T-helper 2 cell (primary cell): ENCODE data around the gene ZDHHC17.
A peak's percentile ranks its signal among the peaks of the same experiment; 100 is the strongest.
"Not testable (repeated sequence)": the region's sequence is repeated elsewhere in the genome, so short reads cannot be mapped to it uniquely, and the experiment has no call there.

Source experiments
- DNase-seq, 5 experiments: peaks; one replicate each; pipeline versions ENCODE4 v3.0.0 to v3.0.0-alpha.2; 2012 to 2022

The ZDHHC17 gene

DNA sequence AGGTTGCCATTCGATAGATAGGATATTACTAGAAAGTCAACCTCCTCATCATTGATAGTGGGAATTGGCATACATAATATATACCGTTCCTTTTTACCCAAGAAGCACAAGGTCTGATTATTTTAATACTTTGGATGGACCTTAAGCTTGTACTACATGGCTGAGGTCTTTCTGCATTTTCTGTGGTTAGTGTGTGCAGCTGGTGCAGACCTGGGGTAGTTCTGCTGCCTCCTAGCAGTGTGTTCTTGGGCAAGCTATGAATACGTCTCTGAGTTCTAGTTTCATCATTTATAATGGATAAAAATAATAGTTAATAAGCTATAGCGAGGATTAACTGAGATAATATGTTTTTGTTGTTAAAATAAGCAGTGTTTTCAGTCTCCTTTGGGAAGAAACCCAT is 2.2 kb downstream of the ZDHHC17 start:
- no peak for DNase-seq

DNA sequence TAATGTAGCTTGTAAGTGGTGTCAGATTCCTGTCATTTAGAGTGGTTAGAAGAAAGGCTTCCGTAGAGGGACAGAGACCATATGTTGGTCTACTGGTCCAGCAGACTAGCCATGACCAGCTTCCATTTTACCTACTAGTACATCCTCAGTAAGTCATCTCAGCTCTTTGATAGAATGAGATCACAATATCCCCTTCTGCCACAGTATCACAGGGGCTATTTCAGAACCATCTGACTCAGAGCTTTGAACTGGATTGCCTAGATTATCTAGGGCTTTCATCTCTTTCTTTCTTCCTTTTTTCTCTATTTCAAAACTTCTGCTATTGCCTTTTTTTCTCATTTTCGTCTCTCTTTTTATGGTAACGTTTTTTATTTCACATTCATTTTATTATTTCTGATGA is 4.7 kb downstream of the ZDHHC17 start:
- no peak for DNase-seq

DNA sequence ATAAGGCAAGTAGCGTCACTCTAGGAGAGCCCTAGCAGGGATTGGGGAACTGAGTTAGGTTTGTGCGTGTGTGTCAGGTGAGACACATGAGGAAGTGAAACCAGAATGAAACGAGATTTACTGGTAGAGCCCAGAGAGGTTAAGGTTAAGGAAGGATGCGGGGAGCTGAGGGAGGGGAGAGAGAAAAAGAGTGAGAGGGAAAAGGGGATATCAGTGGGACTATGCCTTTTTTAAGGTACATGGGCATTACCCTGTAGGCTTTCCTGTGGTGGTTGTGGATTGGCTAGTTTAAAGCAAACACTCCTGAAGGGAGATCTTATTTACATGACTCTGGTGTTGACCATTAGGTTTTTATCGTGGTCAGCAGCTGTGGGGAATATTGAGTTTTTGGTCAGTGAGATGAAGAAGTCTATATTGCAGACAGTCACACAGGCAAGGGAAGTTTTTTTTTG is 13.9 kb downstream of the ZDHHC17 start:
- no peak for DNase-seq

DNA sequence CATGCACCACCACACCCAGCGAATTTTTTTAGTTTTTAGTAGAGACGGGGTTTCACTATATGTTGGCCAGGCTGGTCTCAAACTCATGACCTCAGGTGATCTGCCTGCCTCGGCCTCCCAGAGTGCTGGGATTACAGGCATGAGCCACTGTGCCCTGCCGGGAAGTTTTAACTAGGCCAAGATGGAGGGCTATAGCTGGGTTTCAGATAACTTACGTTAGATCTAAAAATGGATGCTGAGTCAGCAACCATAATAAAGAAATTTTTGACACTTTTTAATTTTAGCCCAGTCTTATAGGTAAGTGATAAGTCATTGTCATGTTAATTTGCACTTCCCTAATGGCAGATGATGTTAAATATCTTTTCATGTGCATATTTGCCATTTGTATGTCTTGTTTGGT is 14.4 kb downstream of the ZDHHC17 start:
- no peak for DNase-seq

- DNase-seq = not testable (repeated sequence)
Measured at GRCh38 chr12:76779310-76779709, 15.4 kb downstream of the ZDHHC17 start.

- no peak for DNase-seq
Measured at GRCh38 chr12:76781321-76781720, 17.4 kb downstream of the ZDHHC17 start.

DNA sequence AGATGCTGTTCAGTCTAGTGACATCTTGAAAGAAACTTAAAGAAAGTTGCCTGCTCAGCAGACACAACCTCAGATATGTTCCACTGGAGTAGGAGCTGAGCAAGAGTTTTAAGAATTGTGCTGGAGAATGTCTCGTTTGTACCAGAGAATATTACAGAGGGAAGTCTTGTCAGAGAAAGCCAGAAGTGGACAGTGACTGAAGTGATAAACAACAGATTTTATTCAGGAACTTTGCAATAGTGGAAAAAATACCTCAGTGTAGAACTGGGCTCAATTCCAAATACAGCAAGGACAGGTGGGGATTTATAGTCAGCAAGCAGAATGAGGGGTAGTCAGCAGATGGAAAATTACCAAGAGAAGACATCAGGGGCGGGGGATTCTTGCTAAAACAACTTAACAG is 18.6 kb downstream of the ZDHHC17 start:
- DNase-seq = no peak

GRCh38 chr12:76784600-76785051 is 20.7 kb downstream of the ZDHHC17 start:
- DNase-seq = no peak

DNA sequence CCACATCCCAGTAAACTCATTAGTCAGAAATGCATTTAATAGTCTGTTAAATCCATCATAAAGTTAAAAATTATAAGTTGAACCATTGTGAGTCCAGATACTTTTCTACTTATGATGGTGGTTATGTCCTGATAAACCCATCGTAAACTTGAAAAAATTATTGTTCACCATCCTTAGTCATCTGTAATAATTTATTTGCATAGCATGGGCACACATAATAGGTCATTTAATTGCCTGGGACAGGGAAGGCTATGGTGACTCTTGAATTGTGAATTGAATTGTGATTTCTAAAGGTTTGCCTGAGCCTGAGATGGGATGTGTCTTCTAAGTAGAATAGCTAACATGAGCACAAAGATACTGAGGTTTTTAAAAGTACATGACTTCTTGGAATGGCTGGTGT is 21.5 kb downstream of the ZDHHC17 start:
- no peak for DNase-seq

- no peak for DNase-seq
Measured at GRCh38 chr12:76786986-76787385, 23.1 kb downstream of the ZDHHC17 start.

- DNase-seq = no peak
Measured at GRCh38 chr12:76787689-76788088, 23.8 kb downstream of the ZDHHC17 start.

- DNase-seq = no peak
Measured at GRCh38 chr12:76789335-76790050, 25.6 kb downstream of the ZDHHC17 start.

DNA sequence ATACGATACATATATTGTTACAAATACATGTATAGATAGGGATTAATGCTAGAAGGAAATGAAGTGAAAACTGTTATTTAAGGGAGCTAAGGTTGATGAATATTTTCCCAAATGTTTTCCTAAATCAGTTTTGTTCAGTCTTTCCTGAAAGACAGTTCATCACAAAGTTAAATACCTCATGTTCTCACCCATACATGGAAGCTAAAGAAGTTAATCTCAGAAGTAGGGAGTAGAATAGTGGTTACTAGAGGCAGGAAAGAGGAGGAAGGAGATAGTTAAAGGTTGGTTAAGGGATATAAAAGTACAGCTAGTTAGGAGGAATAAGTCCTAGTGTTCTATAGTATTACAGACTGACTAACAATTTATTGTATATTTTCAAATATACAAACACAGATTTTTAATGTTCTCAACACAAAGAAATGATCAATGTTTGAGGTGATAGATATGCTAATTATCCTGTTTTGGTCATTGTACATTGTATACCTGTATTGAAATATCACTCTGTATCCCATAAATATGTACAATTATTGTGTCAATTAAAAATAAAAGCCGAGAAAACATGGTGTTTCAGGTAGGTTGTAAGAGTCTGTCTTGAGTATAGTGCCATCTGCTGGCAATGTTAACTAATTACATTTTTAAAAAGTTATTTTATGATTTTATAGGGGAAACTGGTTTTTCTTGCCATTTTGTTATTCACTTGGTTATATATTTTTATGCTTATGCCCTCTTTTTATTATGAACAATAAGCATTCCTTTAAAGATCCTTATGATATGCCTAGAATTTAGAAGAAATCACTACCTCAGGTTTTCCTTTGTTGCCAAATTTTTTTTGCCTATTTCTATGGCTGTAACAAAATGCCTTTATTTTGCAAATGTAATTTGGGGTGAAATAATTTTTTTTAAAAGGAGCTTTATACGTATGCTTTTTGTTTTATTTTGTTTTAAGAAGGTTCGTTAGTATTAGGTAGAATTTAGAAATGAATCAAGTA is 26.9 kb downstream of the ZDHHC17 start:
- DNase-seq = peak in 2 of 5 experiments; percentile 5 to 30

GRCh38 chr12:76792828-76793227 is 28.9 kb downstream of the ZDHHC17 start:
- no peak for DNase-seq

GRCh38 chr12:76798864-76799263 is 34.9 kb downstream of the ZDHHC17 start:
- DNase-seq = no peak

DNA sequence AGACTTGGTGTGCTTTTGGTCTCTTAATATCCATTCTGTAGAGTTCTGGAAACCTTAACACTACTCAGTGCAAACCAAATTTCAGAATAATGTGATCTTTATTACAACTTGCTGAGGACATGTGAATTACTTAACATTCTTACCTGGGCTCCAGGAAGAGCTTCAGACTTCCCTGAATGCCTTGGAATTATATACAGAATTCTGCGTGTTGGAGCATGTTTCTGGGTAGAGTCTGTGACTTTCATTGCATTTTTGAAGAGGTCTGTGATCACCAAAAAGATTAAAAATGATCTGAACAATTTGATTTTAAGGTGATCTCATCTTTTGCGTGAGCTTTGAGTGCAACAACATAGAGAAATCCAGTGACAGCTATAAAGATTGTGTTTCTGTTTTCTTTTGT is 35.4 kb downstream of the ZDHHC17 start:
- DNase-seq = no peak

- no peak for DNase-seq
Measured at GRCh38 chr12:76802060-76802459, 38.1 kb downstream of the ZDHHC17 start.

DNA sequence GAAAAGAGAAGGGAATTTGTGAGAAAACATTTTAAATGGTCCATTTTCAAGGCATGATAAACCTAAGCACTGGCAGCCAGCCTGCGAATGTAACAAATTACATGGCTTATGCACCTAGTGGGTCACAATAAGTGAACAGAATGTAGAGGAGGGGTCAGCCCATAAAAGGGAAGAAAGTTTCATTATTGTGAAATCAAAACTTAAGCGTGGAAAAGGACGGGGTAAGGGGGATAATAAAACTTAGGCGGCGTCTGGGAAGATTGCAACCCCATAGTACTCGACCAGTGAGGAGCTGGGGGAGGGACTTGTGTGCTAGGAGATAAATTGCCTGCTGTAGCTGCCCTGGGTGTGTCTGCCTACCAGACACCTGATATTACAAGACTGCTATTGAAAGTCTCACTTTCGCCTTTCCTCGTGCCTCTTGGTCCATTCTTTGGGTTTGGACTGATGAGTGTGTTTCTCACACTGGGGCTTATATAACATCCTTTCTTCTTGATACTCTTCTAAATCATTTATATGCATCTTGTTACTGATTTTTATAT is 40.6 kb downstream of the ZDHHC17 start:
- no peak for DNase-seq

GRCh38 chr12:76810671-76811419 is 46.9 kb downstream of the ZDHHC17 start:
- DNase-seq = no peak

GRCh38 chr12:76811976-76812375 is 48.1 kb downstream of the ZDHHC17 start:
- DNase-seq = no peak

DNA sequence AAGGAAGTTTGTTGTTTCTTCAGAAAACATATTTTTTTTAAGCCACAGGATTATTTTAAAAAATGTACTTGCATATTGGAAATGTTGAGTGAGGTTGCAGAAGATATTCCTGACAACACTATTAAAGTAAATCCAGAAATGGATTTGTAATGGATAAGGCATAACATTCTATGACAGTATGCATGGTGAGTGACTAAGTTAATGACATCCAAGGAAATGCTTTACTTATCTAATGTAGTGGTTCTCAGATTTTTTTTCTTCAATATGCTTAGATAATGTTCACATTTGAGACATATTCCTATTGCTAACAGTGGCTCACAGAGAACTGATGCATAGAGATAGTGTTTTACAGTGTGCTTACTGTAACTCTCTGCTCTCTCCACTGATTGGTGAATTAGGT is 49.4 kb downstream of the ZDHHC17 start:
- DNase-seq = no peak

- no peak for DNase-seq
Measured at GRCh38 chr12:76813972-76814371, 50.1 kb downstream of the ZDHHC17 start.
